ENCODE data around the gene CFAP91.
A peak's percentile ranks its signal among the peaks of the same experiment; 100 is the strongest.

DNA sequence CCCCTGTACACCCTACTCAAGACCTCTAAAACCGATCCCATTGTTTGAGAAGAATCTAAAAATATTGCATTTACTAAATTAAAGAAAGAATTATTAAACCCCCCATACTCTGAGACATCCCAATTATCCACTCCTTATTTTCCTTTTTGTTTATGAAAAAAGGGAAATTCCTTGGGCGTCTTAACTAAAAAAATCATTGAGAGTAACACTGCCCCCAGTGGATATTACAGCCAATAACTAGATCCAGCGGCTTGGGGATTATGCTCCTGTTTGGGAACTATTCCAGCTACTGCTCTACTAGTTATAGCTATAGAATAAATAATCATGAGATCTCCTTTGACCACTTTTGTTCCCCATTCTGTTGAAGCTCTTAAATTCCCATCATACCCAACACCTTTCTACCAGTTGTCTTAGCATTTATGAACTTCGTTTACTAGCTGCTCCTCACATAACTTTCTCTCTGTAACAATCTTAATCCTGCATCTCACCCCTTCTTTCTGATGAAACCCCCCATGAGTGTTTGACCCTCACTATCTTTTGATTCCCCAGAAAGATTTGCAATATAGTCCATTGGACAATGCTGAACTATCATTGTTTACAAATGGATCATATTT lies 12.7 kb upstream of the CFAP91 start:
- TF ChIP-seq JUNB (IDR thresholded peaks at IDR 0.05; ENCODE audit: unreplicated experiment) (no peak), CTCF (conservative IDR thresholded peaks at IDR 0.05; ENCODE audit: low read depth in 2 of 2) (peak; percentile 56 to 78), POLR2AphosphoS5 (IDR thresholded peaks at IDR 0.05; ENCODE audit: low read depth) (no peak), EZH2 (IDR thresholded peaks at IDR 0.05; ENCODE audit: low read depth, unreplicated experiment) (no peak), EZH2phosphoT487 (IDR thresholded peaks at IDR 0.05; ENCODE audit: unreplicated experiment) (no peak), NANOG (IDR thresholded peaks at IDR 0.05; ENCODE audit: borderline replicate concordance) (no peak), STAT1 (IDR thresholded peaks at IDR 0.05; ENCODE audit: unreplicated experiment) (no peak), ZNF331 (CRISPR knock-in tag; IDR thresholded peaks at IDR 0.05; ENCODE audit: low read depth) (no peak), ETS1 (IDR thresholded peaks at IDR 0.05) (no peak), ZNF114 (CRISPR knock-in tag; IDR thresholded peaks at IDR 0.05) (no peak), CREB1 (CRISPR knock-in tag; IDR thresholded peaks at IDR 0.05; ENCODE audit: low read depth) (no peak), ZNF462 (CRISPR knock-in tag; IDR thresholded peaks at IDR 0.05) (no peak)
- TF ChIP-seq, protein P1, sequence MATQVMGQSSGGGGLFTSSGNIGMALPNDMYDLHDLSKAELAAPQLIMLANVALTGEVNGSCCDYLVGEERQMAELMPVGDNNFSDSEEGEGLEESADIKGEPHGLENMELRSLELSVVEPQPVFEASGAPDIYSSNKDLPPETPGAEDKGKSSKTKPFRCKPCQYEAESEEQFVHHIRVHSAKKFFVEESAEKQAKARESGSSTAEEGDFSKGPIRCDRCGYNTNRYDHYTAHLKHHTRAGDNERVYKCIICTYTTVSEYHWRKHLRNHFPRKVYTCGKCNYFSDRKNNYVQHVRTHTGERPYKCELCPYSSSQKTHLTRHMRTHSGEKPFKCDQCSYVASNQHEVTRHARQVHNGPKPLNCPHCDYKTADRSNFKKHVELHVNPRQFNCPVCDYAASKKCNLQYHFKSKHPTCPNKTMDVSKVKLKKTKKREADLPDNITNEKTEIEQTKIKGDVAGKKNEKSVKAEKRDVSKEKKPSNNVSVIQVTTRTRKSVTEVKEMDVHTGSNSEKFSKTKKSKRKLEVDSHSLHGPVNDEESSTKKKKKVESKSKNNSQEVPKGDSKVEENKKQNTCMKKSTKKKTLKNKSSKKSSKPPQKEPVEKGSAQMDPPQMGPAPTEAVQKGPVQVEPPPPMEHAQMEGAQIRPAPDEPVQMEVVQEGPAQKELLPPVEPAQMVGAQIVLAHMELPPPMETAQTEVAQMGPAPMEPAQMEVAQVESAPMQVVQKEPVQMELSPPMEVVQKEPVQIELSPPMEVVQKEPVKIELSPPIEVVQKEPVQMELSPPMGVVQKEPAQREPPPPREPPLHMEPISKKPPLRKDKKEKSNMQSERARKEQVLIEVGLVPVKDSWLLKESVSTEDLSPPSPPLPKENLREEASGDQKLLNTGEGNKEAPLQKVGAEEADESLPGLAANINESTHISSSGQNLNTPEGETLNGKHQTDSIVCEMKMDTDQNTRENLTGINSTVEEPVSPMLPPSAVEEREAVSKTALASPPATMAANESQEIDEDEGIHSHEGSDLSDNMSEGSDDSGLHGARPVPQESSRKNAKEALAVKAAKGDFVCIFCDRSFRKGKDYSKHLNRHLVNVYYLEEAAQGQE (IDR thresholded peaks at IDR 0.05; ENCODE audit: unreplicated experiment), result no peak

All from GM23338 (cell line).